GM23248 (cell line): Measurements from ENCODE around the gene HLX.

Experiments used
- EZH2 ChIP-seq: fragments of 200-600 bp; sonication (generic); IDR thresholded peaks from 2 replicates; pipeline ENCODE4 v1.6.1; 2018; ENCODE audit warnings: antibody characterized with exemption, mild to moderate bottlenecking; ENCODE audit not compliant: insufficient read depth, poor library complexity, severe bottlenecking
- EZH2phosphoT487 ChIP-seq: fragments of 200-600 bp; sonication (generic); IDR thresholded peaks from 2 replicates; pipeline ENCODE4 v1.6.1; 2018; ENCODE audit warnings: antibody characterized with exemption, moderate library complexity, mild to moderate bottlenecking, low read depth; ENCODE audit not compliant: insufficient read depth

- TF ChIP-seq EZH2 (no peak), EZH2phosphoT487 (no peak)
These were observed 13.9 kb downstream of the HLX start for GRCh38 chr1:220892997-220893700.
